Occipital lobe (tissue), 1 donor: ENCODE data around the gene CTLA4. TPM values are rescaled to one million over a fixed set of nuclear protein-coding genes. Genes with fewer than 3 reads are reported as not detected.

Experiments
- total RNA-seq: library from RNA; depleted of rRNA; stranded (reverse); fragments of >200 nt; gene quantifications from one replicate; pipeline ENCODE4 v1.2.3, GENCODE V29; 2014

The CTLA4 gene
- total RNA-seq, 1 donor from 2014 or later: not detected

Other genes starting within 250 kb of the CTLA4 start
- gene CD28, start 161.1 kb upstream of the CTLA4 start, total RNA-seq: 0.78 TPM
- gene ICOS, start 69.0 kb downstream of the CTLA4 start, total RNA-seq: not detected